WERI-Rb-1 (cell line): ENCODE results near the gene ATP5MG.

Experiments
- DNase-seq: peaks from one replicate; pipeline ENCODE4 v3.0.0-alpha.2; 2020
- H3K27ac ChIP-seq: fragments of 250-450 bp; sonication (Bioruptor Pico); 2 replicates; pipeline ENCODE4 v1.5.1; 2020; ENCODE audit warnings: mild to moderate bottlenecking, moderate library complexity
- H3K27me3 ChIP-seq: fragments of 250-450 bp; sonication (Bioruptor Pico); 2 replicates; pipeline ENCODE4 v1.5.1; 2021; ENCODE audit warnings: mild to moderate bottlenecking, low read depth, moderate library complexity; ENCODE audit not compliant: insufficient read depth, severe bottlenecking
- H3K36me3 ChIP-seq: fragments of 250-450 bp; sonication (Bioruptor Pico); 2 replicates; pipeline ENCODE4 v1.5.1; 2020; ENCODE audit warnings: mild to moderate bottlenecking, moderate library complexity
- H3K4me3 ChIP-seq: 2 replicates; pipeline ENCODE4 v1.5.1; 2011; ENCODE audit warnings: low read depth, mild to moderate bottlenecking, control low read depth, low read length
- H3K9me3 ChIP-seq: fragments of 250-450 bp; sonication (Bioruptor Pico); 2 replicates; pipeline ENCODE4 v1.5.1; 2021; ENCODE audit warnings: mild to moderate bottlenecking, moderate library complexity; ENCODE audit not compliant: severe bottlenecking
- CTCF ChIP-seq: IDR thresholded peaks from 2 replicates; pipeline ENCODE4 v1.5.1; 2011; ENCODE audit warnings: low read depth, mild to moderate bottlenecking, control low read depth, inconsistent platforms, low read length

The ATP5MG gene

GRCh38 chr11:118366287-118366686 is 35.1 kb upstream of the ATP5MG start:
- no peak for DNase-seq
- TF ChIP-seq CTCF: no peak
- H3K27me3 ChIP-seq: no peaks in the 10 kb centered on the region
- H3K9me3 ChIP-seq: no peaks in the 10 kb centered on the region
- peaks cover 47% of the 10 kb centered on the region for H3K36me3 ChIP-seq
- H3K4me3 ChIP-seq: no peak overlapping the region
- no peak overlapping the region for H3K27ac ChIP-seq

GRCh38 chr11:118370774-118371173 is 30.6 kb upstream of the ATP5MG start:
- Histone ChIP-seq H3K36me3 (peaks cover 69% of the 10 kb centered on the region), H3K4me3 (no peak overlapping the region), H3K27me3 (no peaks in the 10 kb centered on the region), H3K27ac (no peak overlapping the region), H3K9me3 (no peaks in the 10 kb centered on the region)
- DNase-seq: no peak
- TF ChIP-seq CTCF: no peak

- DNase-seq: no peak
- TF ChIP-seq CTCF: no peak
- Histone ChIP-seq H3K9me3 (no peaks in the 10 kb centered on the region), H3K4me3 (no peak overlapping the region), H3K27me3 (no peaks in the 10 kb centered on the region), H3K27ac (no peak overlapping the region), H3K36me3 (peaks cover 71% of the 10 kb centered on the region)
Observed at GRCh38 chr11:118373263-118373662, 28.1 kb upstream of the ATP5MG start.

- no peak overlapping the region for H3K4me3 ChIP-seq
- no peak for TF ChIP-seq CTCF
- no peaks in the 10 kb centered on the region for H3K27me3 ChIP-seq
- no peaks in the 10 kb centered on the region for H3K9me3 ChIP-seq
- DNase-seq: no peak
- peaks cover 71% of the 10 kb centered on the region for H3K36me3 ChIP-seq
- no peak overlapping the region for H3K27ac ChIP-seq
Observed at GRCh38 chr11:118373871-118374270, 27.5 kb upstream of the ATP5MG start.

- DNase-seq: no peak
- no peak for TF ChIP-seq CTCF
- H3K9me3 ChIP-seq: no peaks in the 10 kb centered on the region
- no peaks in the 10 kb centered on the region for H3K27me3 ChIP-seq
- no peak overlapping the region for H3K4me3 ChIP-seq
- no peak overlapping the region for H3K27ac ChIP-seq
- peaks cover 73% of the 10 kb centered on the region for H3K36me3 ChIP-seq
Observed at GRCh38 chr11:118374729-118375128, 26.7 kb upstream of the ATP5MG start.

GRCh38 chr11:118375978-118376377 is 25.4 kb upstream of the ATP5MG start:
- no peak overlapping the region for H3K27ac ChIP-seq
- H3K9me3 ChIP-seq: no peaks in the 10 kb centered on the region
- TF ChIP-seq CTCF: no peak
- no peak for DNase-seq
- H3K36me3 ChIP-seq: peaks cover 68% of the 10 kb centered on the region
- H3K27me3 ChIP-seq: no peaks in the 10 kb centered on the region
- no peak overlapping the region for H3K4me3 ChIP-seq
